H1 (cell line): ENCODE results near the gene CPA2.

Experiments
- BRCA1 ChIP-seq: IDR thresholded peaks from 2 replicates; pipeline ENCODE4 v1.6.1; 2012; ENCODE audit warnings: low read depth, low read length, improper control_type of control experiment
- CBX5 ChIP-seq: fragments of 300-800, 300-1000 bp; sonication (generic); IDR thresholded peaks from 2 replicates; pipeline ENCODE4 v1.7.1; 2016; ENCODE audit warnings: antibody characterized with exemption, low read length, low read depth
- EP300 ChIP-seq, 2 experiments: IDR thresholded peaks; 1 replicate in 1 of 2; 2 replicates in 1 of 2; pipeline ENCODE4 v1.6.1; 2011 to 2012; ENCODE audit warnings: low read depth in 2 of 2, low read length in 2 of 2, mild to moderate bottlenecking in 2 of 2, borderline replicate concordance in 1 of 2, inconsistent platforms in 1 of 2, moderate library complexity in 1 of 2
- JUN ChIP-seq: IDR thresholded peaks from 2 replicates; pipeline ENCODE4 v1.6.1; 2011; ENCODE audit warnings: low read depth, mild to moderate bottlenecking, improper control_type of control experiment, low read length
- POLR2A ChIP-seq, 2 experiments: IDR thresholded peaks; 1 replicate in 1 of 2; 2 replicates in 1 of 2; pipeline ENCODE4 v1.6.1; 2011; ENCODE audit warnings: low read depth in 2 of 2, low read length in 2 of 2, mild to moderate bottlenecking in 2 of 2; ENCODE audit errors: control extremely low read depth in 1 of 2
- POLR2AphosphoS5 ChIP-seq: IDR thresholded peaks from 2 replicates; pipeline ENCODE4 v1.6.1; 2011; ENCODE audit warnings: low read depth, low read length
- SP2 ChIP-seq: IDR thresholded peaks from 2 replicates; pipeline ENCODE4 v1.6.1; 2012; ENCODE audit warnings: mild to moderate bottlenecking, low read length, inconsistent platforms
- TCF12 ChIP-seq: IDR thresholded peaks from 2 replicates; pipeline ENCODE4 v1.6.1; 2011; ENCODE audit warnings: low read depth, mild to moderate bottlenecking, low read length
- TF ChIP-seq, protein P1 (sequence below), 3 experiments: IDR thresholded peaks; 1 replicate in 2 of 3; 2 replicates in 1 of 3; pipeline versions ENCODE4 v1.5.1 to v1.6.1; 2011; ENCODE audit warnings: low read length in 3 of 3, mild to moderate bottlenecking in 3 of 3, inconsistent platforms in 2 of 3, low read depth in 1 of 3, moderate library complexity in 1 of 3; ENCODE audit not compliant: insufficient read depth in 1 of 3; ENCODE audit errors: control extremely low read depth in 1 of 3

DNA sequence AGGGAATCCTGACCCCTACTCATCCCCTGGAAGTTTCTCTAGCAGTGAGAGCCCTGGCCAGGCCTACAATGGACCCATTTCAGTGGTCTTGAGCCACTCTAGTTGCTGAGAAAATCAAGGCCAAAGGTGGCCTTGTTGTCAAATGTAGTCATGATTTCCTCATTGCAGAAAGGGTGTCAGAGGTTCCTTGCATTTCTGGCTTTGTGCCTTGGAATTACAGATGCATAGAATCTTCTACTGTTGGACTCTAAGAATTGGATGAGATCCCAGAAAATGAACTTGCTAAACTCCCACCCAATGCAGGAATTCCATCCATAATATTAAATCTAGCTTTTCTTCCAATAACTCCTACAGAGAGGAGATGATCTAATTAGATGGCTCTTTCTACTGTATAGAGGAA, 12.2 kb downstream of the CPA2 start:
- TF ChIP-seq, protein P1, sequence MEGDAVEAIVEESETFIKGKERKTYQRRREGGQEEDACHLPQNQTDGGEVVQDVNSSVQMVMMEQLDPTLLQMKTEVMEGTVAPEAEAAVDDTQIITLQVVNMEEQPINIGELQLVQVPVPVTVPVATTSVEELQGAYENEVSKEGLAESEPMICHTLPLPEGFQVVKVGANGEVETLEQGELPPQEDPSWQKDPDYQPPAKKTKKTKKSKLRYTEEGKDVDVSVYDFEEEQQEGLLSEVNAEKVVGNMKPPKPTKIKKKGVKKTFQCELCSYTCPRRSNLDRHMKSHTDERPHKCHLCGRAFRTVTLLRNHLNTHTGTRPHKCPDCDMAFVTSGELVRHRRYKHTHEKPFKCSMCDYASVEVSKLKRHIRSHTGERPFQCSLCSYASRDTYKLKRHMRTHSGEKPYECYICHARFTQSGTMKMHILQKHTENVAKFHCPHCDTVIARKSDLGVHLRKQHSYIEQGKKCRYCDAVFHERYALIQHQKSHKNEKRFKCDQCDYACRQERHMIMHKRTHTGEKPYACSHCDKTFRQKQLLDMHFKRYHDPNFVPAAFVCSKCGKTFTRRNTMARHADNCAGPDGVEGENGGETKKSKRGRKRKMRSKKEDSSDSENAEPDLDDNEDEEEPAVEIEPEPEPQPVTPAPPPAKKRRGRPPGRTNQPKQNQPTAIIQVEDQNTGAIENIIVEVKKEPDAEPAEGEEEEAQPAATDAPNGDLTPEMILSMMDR (IDR thresholded peaks at IDR 0.05; ENCODE audit: control extremely low read depth in 1 of 3, insufficient read depth in 1 of 3, low read depth in 1 of 3, low read length in 3 of 3): no peak
- no peak for TF ChIP-seq BRCA1
- no peak for TF ChIP-seq SP2
- no peak for TF ChIP-seq CBX5
- TF ChIP-seq POLR2A (IDR thresholded peaks at IDR 0.05; ENCODE audit: control extremely low read depth in 1 of 2, low read depth in 2 of 2, low read length in 2 of 2): no peak
- TF ChIP-seq EP300 (IDR thresholded peaks at IDR 0.05; ENCODE audit: borderline replicate concordance in 1 of 2, low read depth in 2 of 2, low read length in 2 of 2): no peak
- no peak for TF ChIP-seq POLR2AphosphoS5
- TF ChIP-seq TCF12: no peak
- no peak for TF ChIP-seq JUN
